ENCODE data around the gene PTGER4.
"Not testable (repeated sequence)": the region's sequence is repeated elsewhere in the genome, so short reads cannot be mapped to it uniquely, and the experiment has no call there.

PTGER4 gene

DNA sequence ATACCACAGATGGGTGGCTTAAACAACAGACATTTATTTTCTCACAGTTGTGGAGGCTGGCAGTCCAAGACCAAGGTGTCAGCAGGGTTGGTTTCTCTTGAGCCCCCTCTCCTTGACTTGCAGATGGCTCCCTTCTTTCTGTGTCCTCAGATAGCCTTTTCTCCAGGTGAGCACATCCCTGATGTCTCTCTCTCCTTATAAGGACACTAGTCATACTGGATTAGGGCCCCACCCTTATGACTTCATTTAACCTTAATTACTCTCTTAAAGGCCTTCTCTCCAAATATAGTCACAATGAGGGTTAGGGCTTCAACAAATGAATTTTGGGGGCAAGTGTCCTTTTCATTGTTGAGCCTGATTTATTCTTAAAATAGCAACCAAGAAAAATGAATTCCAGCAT lies 14.7 kb downstream of the PTGER4 start:
- no peak for DNase-seq

DNA sequence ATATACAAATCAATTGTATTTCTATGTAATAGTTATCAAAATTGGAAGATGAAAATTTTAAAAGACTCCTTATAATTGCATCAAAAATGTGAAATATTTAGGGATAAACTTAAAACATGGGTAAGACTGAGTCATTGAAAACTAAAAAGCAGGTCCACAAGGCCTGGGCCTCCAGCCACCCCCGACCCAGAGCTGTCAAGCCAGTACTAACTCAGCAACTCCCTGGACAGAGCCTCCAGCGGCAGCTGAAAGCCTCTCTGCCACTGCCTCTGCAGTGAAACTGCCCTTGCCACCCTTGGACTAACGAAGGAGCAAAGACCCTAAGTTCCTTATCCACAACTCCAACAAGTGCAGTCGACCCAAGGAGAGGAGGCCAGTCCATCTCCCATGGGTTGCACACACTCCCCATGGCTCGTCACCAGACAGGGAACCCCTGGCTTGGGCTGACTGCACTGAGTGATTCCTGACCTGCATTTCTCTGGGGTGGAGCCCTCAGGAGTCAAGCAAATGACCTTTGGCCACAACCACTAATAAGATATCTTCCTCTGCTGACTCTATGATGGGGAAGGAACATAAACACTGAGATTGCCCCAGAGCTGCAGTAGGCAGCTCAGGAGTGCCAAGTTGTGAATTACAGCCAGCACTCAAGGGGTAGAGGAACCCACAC lies 20.5 kb downstream of the PTGER4 start:
- no peak for DNase-seq

GRCh38 chr5:40702027-40702426 lies 22.3 kb downstream of the PTGER4 start:
- DNase-seq, result not testable (repeated sequence)

GRCh38 chr5:40705484-40705883 lies 25.8 kb downstream of the PTGER4 start:
- not testable (repeated sequence) for DNase-seq

GRCh38 chr5:40710575-40710974 lies 30.9 kb downstream of the PTGER4 start:
- not testable (repeated sequence) for DNase-seq

- DNase-seq, result no peak
Measured at GRCh38 chr5:40714001-40714400, 34.3 kb downstream of the PTGER4 start.

GRCh38 chr5:40716000-40716399 lies 36.3 kb downstream of the PTGER4 start:
- DNase-seq, result no peak

GRCh38 chr5:40716590-40716989 lies 36.9 kb downstream of the PTGER4 start:
- DNase-seq, result no peak

DNA sequence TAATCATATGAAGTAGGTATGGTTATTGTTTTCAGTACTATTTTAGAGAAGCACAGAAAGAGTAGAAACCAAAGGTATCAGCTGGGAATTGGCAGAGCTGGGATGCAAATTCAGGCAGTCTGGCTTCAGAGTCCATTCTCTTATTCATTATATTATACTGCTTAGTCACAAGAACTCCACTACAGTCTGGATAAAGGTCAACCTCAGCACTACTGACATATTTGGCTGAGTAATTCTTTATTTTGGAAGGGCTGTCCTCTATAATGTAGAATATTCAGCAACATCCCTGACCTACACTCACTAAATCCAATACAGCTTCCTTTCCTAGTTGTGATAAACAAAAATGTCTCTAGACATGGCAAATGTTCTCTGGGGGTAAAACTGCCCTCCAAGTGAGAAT lies 37.6 kb downstream of the PTGER4 start:
- DNase-seq, result no peak

DNA sequence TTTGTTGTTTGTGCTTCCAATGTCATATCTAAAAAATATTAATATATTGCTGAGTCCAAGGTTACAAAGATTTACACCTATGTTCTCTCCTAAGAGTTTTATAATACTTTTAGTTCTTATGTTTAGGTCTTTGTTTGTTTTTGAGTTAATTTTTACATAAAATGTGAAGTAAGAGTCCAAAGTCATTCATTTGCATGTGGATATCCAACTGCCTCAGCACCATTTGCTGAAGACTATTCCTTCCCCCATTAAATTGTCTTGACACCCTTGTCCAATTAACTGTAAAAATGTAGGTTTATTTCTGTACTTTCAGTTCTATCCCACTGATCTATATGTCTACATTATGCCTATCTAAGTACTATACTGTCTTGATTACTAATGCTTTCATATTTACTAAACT lies 40.4 kb downstream of the PTGER4 start:
- no peak for DNase-seq

- peak; percentile 19 for DNase-seq
Measured at GRCh38 chr5:40722497-40722911, 42.8 kb downstream of the PTGER4 start.

GRCh38 chr5:40733434-40733833 lies 53.7 kb downstream of the PTGER4 start:
- DNase-seq, result no peak

DNA sequence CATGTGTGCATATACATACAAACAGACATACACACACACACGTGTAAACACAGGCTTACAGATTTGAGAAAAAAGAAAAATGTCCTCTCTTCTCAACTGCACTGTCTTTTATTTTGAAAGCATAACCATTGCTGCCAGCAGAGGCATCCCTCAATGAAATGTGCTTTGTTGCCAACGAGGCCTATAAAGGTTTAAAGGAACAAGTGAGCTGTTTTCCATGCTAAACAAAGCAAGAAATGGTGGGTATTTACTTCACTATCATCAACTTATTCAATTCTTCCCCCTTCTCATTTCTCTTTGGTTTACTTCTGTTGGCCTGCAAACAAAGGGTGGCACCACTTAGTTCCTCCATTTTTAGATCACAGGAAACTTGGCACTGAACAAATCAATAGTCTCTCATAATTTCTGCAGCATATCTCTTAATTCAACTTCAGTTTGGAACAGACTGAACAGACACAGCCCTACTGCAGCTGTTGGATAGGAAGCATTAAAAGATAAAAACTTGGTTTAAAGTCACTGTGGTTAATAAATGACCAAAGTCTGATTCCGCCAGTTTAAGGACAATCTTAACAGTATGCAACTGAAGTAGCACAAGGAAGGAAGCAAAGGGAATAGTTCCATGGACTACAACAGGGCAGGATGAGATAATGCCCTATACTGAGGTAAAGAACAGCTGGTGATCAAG lies 54.3 kb downstream of the PTGER4 start:
- no peak for DNase-seq

DNA sequence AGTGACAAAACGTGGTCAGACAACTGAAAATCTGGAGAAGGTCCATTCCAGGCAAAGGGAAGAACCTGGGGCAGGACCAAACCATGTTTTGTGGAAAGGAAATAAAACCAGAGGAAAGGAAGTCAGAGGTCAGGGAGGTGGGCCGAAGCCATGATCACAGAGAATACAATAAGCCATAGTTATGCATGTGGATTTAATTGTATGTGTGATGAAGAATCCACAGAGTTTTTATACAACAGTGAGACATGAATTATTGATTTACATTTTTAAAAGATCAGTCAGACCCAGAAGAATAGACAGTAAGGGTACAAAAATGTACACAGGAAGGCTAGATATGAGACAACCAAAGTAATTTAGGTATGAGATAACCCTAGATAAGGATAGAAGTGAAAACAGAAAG lies 55.3 kb downstream of the PTGER4 start:
- DNase-seq, result no peak

DNA sequence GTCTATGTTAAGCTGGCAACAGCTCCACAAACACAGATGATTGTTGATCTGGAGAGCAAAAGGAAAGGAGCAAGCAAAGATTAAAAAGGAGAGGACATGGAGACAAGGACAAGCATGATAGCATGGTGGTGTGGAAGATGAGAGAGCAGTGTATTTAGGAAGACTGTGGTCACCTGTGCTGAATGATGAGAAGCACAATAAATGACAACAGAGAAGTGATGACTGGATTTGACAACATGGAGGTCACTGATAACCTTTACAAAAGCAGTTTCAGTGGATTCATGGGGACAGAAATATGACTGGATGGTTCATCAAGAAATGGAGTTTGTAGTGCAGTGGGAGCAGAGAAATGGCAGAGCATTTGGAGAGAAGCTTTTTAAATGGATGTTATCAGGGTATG lies 55.9 kb downstream of the PTGER4 start:
- no peak for DNase-seq

DNA sequence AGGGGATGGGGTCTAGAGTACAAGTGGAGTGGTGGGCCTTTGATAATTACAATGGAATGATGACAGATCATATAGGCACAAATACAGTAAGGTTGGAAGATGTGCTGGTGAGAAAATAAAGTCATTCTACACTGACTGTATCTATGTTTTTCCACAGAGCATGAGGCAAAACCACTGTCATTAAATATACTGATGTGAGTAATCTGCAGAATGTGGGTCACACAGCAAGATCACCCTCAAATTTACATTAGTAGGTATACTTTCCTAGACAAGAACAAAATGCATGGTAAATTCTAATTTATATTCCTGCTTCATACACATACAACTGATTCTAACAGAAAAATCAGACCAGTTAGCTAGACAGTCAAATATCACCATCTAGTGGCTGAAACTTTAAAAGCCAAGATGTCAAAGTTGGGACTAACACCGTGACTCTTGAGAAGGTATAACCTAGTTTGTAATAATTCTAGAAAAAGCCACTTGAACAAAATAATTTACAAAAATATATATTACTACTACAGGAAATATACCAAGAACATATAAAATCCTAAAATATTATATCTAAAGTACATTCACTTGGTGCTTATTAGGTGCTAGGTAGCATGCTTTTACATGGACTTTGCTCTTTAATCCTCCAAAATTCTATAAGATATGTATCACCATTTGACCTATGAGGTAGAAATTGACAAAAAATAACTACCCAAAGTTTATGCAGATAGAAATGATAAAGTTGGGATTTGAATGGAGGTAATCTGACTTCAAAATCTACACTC lies 56.6 kb downstream of the PTGER4 start:
- no peak for DNase-seq

- no peak for DNase-seq
Measured at GRCh38 chr5:40738502-40738901, 58.8 kb downstream of the PTGER4 start.

Data from activated gamma-delta T cell (primary cell).